Activated T-cell treated with anti-CD3 and anti-CD28 coated beads for 1 hour (primary cell): ENCODE measurements around the gene SPATA45.
"Not testable (repeated sequence)": the region's sequence is repeated elsewhere in the genome, so short reads cannot be mapped to it uniquely, and the experiment has no call there.

Experiments
- DNase-seq: peaks from one replicate; pipeline ENCODE4 v3.0.0-alpha.2; 2020; ENCODE audit warnings: low read depth

Gene SPATA45

DNA sequence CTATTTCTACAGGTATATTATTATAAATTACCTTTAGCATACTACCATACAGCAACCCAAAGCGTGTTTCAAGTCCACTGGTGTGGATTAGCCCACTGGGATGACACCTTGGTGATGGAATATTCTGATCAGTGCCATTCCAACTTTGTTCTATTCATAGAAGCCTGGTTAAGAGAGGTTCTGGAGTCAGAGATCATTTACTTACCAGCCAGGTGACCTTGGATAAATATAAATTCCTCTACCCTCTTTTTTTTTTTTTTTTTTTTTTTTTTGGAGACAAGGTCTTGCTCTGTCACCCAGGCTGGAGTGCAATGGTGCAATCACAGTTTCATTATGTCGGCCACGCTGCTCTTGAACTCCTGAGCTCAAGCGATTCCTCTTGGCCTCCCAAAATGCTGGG, at the start of gene SPATA45:
SPATA45 (minus strand) TSS at position 101 of the 400 bp plus-strand sequence. CDS start 11,500 bp downstream, outside the sequence.
- no peak for DNase-seq

DNA sequence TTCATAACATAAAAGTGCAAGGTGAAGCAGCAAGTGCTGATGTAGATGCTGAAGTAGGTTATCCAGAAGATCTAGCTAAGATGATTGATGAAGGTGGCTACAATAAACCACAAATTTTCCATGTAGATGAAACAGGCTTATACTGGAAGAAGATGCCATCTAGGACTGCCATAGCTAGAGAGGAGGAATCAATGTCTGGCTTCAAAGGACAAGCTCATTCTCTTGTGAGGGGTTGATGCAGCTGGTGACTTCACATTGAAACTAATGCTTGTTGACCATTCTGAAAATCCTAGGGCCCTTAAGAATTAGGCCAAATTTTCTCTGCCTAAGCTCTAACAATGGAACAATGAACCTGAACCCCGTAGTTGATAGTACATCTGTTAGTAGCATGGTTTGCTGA, 44.7 kb upstream of the SPATA45 start:
- no peak for DNase-seq

DNA sequence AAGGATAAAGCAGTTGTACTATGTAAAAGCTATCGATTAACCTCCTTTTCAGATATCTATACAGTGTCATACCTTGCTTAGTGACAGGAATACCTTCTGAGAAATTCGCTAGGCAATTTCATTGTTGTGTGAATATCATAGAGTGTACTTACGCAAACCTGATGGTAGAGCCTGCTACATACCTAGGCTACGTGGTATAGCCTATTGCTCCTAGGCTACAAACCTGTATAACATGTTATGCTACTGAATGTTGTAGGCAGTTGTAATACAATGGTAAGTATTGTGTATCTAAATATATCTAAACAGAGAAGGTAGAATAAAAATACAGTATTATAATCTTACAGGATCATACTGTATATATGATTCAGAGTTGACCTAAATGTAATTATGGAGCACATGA, 37.1 kb upstream of the SPATA45 start:
- no peak for DNase-seq

DNA sequence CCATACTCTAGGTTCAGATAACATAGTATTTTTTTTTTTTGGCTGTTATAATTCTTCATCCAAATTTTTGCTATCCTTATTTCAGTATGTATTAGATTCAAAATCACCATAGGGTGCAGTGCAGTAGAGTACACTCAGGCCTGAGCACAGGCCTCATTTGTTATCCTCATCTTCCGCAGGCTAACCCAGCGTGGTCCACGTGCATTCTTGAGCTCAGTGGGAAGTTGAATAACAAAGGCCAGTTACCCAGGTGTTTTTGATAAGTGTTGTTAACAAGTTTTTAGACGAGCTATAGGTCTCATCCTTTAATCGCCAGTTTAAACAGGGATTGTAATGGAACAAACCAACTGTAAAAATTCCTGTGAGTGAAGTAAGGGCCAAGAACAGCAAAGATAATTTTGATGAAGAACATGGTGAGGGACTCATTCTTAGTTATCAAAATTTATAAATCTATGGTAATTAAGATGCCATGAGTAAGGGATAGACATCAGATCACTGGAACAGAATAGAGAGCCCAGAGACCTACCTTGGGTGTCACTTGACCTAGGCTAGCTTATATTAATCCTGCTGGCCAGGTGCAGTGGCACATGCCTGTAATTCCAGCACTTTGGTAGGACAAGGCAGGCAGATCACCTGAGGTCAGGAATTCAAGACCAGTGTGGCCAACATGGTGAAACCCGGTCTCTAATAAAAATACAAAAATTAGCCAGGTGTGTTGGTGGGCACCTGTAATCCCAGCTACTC, 32.7 kb upstream of the SPATA45 start:
- DNase-seq, result no peak

DNA sequence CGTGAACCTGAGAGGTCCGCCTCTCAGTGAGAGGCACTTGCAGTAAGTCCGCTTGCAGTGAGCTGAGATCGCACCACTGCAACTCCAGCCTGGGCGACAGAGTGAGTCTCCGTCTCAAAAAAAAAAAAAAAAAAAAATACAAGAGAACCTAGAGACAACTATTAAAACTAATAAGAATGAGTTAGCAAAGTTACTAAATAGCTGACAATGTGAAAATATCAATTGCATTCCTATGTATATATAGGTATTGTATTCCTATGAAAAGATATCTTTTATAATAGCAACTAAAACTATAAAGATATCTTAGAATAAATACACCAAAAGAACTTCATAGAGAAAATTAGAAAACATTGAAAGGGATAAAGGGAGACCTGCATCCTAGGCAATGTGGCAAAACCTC, 31.0 kb upstream of the SPATA45 start:
- no peak for DNase-seq

DNA sequence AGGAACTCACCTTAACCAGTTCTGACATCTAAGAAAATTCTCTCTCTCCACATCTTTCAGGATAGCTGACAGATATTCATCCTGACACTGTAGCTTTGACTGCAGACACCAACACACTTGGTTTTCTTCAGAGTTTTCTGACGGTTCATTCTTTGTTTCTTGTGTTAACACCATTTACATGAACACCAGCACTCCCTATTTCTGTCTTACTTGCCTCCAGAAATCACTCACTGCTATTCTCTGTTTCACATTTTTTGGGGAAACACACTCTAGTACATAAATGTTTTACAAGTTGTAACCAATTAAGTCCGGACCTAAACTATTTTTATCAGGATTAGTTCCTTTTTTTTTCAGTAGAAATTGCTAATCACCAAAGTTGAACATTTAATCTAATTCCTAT, 26.1 kb upstream of the SPATA45 start:
- DNase-seq, result no peak

DNA sequence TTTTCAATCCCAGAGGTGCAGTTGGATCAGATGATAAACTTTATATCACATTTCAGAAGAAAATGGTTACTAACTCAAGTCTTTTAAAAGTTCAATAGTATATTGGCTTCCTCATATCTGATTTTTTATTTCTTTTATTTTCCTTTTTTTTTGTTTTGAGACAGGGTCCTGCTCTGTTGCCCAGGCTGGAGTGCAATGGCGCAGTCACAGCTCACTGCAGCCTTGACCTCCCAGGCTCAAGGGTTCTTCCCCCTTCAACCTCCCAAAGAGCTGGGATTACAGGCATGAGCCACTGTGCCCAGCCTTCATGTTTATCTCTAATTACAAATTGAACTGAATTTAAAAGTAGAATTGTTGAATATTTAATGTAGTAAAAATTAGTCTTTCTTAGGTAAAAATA, 24.5 kb upstream of the SPATA45 start:
- DNase-seq, result no peak

DNA sequence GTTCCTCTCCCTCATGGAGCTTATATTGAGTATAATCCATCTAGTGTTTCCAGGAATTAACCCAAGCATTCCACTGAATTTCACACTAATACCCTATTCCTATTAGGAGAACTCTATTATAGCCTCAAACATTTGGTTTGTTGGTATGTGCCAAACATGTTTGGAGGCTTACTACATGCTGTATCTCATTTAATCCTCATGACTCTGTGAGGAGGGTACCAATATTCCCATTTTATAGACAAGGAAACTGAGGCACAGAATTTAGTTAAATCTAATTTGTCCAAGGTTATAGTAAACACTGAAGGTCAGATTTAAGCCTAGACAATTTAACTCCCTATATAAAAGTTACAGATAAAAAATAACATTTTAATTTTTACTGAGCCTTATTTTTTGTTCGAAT, 19.7 kb upstream of the SPATA45 start:
- no peak for DNase-seq

DNA sequence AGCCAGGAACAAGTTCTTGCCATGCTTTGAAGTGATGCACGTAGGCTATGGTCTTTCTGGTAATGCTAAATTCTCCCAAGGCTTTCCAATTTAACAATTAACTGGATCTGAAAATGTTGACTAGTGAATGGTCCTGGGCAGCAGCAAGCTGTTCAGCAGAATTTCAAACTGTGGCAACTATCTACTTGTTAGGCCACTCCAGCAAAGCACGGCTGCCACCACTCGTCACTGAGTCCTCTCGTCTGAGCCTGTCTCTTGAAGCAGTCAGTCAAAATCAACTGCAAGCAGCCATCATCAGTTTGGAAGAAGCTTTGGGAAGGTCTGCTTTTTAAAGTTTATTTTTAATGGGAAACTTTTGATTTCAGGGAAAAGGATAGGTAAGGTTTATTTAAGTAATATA, 16.8 kb upstream of the SPATA45 start:
- DNase-seq, result no peak

DNA sequence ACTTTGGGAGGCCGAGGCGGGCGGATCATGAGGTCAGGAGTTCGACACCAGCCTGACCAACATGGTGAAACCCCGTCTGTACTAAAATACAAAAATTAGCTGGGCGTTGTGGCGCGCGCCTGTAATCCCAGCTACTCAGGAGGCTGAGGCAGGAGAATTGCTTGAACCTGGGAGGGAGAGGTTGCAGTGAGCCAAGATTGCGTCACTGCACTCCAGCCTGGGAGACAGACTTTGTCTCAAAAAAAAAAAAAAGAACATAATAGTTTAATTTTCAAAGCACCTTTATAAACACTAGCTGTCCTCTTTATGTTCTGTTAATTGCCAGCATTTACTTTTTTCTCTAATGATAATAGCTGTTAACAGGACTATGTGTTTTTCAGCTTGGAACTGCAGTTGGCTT, 15.9 kb upstream of the SPATA45 start:
- DNase-seq, result not testable (repeated sequence)

DNA sequence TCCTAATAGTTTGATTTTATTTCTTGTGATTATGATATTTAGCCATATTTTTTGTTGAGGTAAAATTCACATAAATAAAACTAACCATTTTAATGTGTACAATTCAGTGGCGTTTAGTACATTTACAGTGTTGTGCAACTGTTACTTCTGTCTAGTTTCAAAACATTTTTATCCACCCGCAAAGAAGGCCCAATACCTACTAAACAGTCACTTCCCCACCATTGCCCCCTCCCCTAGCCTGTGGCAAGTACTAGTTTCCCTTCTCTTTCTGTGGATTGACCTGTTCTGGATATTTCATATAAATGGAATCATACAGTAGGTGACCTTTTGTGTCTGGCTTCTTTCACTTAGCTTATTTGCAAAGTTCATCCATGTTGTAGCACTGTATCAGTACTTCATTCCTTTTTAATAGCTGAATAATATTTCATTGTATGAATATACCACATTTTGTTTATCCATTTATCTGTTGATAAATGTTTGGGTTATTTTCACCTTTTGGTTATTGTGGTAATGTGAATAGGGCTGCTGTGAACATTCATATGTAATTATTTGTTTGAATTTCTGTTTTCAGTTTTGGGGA, 14.8 kb upstream of the SPATA45 start:
- no peak for DNase-seq

DNA sequence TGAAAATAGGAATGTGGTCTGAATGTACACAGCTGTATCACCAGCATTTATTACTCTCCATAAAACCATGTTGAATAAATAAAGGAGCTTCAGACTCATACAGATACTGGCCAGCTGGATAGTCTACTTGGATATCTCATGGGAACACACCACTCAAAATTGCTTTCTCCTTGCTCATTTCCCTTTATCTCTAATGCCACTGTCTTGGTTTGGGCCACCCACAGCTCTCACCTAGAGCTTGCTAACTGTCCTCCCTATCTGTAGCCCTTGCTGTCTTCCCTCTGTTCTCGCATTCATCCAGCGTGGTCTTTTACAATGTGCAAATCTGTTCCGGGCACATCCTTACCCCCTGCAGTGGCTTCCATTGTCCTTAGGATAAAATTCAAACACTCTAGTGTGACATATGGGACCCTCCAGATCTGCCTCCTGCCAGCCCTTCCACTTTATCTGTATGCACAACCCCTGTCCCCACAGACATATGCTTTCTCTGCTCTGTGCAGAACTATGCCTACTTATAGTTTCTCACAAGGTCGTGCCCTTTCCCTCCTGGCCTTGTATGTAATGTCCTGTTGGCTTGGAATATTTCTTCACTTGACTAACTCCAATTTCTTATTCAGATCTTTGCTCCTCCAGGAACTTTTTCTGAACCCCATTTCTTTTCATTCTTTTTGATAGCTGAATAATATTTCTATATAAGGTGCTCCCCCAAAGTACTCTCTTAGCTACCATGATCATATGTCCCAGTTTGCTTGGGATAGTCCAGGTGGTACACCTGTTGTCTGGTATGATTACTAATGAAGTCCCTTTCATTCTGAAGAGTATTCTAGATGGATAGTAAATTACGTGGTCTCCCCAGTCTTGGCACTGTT, 13.5 kb upstream of the SPATA45 start:
- no peak for DNase-seq

DNA sequence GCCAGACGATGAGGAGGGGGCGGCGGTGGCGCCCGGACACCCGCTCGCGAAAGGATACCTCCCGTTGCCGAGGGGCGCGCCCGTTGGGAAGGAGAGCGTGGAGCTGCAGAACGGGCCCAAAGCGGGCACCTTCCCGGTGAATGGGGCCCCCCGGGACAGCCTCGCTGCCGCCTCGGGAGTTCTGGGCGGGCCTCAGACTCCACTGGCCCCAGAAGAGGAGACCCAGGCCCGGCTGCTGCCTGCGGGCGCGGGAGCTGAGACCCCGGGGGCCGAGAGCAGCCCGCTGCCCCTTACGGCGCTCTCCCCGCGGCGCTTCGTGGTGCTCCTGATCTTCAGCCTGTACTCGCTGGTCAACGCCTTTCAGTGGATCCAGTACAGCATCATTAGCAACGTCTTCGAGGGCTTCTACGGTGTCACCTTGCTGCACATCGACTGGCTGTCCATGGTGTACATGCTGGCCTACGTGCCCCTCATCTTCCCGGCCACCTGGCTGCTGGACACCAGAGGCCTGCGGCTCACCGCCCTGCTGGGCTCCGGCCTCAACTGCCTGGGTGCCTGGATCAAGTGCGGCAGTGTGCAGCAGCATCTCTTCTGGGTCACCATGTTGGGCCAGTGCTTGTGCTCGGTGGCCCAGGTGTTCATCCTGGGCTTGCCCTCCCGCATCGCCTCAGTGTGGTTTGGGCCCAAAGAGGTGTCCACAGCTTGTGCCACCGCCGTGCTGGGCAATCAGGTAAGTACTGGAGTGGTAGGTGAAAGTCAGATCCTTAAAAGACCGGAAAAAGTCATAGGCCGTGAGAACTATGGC, 11.2 kb upstream of the SPATA45 start:
- DNase-seq, result no peak

DNA sequence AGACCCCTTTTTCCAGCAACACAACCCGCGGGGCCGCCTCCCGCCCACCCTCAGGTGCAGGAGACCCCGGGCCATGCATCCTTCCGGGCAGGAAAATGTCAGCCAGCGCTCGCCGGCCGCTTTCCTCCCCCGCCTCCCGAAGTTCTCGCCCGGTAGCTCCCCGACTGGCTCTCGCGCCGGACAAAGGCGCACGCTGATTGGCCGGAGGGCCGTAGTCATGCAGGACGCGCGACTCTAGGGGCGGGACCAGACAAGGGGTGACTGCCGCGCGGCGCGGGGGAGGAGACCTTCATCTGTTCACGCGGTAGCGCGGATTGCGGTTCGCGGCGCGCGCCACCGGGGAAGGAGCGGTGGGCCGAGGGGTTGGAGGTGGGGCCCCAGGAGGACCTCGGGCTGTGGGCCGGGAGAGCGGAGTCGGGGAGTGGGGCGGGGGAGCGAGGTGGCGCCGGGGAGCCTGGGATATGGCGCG, 10.6 kb upstream of the SPATA45 start, which contains the start of gene FLVCR1:
FLVCR1 (plus strand) TSS at position 284 of the 469 bp plus-strand sequence; CDS start at position 462, 178 bp downstream.
- peak; percentile 79 for DNase-seq

DNA sequence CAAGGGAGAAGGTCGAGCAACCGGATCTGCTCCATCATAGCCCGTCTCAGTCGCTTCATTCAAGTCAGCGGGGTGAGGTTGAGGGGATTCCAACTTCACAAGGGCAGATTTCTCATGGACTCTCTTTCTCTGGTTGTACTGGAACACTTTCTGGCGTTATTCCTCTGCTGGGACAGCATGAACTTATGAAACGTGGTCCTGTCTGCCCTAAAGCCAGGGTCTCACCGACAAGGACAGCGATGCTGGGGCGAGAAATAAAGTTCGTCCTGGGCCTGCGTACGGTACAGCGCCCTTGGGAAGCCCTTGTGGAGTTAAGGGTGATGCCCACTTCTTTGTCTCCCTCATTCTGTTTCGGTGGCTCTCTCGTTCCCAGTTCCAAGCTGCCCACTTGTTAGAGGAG, 9.3 kb upstream of the SPATA45 start:
- DNase-seq, result no peak

DNA sequence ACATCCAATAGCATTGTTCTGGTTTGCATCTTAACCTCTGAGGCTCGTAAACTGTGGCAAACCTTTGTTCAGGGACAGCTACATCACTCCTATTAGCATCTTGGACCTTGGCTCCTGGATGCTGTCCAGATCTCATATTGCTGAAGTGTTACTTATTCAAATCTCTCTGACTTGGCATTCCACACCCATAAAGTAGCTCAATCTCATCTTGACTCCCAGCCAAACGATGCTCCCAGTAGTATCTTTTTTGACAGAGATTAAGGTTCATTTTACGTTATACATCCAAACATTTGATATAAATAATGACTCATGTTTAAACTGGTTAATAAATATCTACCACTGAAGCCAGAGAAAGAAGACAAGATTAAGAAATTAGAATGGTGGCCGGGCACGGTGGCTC, 6.2 kb upstream of the SPATA45 start:
- no peak for DNase-seq

DNA sequence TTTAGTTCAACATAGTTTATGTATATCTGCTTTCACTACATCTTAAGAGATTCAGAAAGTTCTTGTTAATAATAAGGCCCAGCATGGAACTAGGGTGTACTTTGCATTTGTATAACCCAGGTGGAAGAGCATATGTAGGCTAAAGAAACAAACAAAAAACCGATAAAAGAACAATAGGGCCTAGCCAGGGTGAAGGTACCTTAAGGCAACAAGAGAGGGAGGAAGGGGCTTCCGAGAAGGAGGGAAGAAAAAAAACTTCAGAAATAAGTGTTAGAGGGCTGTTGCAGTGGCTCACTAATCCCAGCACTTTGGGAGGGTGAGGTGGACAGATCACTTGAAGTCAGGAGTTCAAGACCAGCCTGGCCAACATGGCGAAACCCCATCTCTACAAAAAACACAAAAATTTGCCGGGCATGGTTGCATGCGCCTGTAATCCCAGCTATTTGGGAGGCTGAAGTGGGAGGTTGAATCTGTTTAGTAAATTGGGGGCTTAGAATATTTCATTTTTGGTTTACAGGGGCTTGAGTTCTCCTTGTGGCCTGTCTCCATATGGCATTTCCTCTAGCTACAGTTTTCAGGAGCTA, 4.7 kb upstream of the SPATA45 start:
- DNase-seq, result no peak

DNA sequence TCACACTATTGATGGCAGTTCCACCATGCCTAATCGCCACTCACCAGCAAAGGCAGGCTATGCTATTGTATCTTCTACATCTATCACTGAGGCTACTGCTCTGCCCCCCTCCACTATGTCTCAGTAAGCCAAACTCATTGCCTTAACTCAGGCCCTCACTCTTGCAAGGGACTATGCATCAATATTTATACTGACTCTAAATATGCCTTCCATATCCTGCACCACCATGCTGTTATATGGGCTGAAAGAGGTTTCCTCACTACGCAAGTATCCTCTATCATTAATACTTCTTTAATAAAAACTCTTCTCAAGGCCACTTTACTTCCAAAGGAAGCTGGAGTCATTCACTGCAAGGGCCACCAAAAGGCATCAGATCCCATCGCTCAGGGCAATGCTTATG, 2.9 kb downstream of the SPATA45 start:
- not testable (repeated sequence) for DNase-seq

DNA sequence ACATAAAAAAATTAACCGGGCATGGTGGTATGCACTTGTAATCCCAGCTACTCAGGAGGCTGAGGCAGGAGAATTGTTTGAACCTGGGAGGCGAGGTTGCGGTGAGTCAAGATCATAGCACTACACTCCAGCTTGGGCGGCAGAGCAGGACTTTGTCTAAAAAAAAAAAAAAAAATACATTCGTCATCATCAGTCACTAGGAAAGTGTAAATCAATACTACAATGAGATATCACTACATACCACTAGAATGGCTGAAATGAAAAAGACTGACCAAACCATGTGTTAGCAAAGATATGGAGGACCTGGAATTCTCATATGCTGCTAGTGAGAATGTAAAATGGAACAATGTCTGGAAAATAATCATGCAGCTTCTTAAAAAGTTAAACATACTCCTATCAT, 9.3 kb downstream of the SPATA45 start:
- DNase-seq, result no peak

DNA sequence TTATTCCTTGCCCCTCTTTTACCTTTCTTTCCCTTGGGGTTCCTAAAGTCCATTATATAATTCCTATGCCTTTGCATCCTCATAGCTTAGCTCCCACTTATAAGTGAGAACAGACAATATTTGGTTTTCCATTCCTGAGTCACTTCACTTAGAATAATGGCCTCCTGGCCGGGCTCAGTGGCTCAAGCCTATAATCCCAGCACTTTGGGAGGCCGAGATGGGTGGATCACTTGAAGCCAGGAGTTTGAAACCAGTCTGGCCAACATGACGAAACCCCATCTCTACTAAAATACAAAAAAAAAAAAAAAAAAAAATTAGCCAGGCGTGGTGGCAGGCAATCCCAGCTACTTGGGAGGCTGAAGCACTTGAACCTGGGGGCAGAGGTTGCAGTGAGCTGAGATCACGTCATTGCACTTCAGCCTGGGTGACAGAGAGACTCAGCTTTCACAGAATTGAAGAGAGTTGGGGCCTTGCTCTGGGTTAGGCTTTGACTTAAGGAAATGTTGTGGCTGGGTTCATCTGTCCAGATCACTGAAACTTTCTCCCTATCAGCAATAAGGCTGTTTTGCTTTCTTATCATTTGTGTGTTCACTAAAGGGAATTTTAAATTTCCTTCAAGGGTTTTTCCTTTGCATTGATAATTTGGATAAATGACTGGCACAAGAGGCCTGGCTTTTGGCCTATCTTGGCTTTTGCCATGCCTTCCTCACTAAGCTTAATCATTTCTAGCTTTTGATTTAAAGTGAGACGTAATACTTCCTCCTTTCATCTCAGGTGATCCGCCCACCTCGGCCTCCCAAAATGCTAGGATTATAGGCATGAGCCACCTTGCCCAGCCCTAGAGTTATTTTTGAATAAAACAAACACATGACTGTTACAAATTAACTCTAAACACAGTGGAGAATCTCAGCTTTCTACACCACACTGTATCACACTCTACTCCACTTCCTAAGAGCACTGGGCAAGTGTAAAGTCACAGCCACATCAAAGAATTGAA, 13.9 kb downstream of the SPATA45 start:
- not testable (repeated sequence) for DNase-seq
